UCSD-AML1 (cell line): ENCODE results near the gene HOXD3.
A peak's percentile ranks its signal among the peaks of the same experiment; 100 is the strongest.

Source experiments
- DNase-seq: peaks from one replicate; lab custom pipeline; 2025; ENCODE audit not compliant: unreplicated experiment; lab: John Stamatoyannopoulos, UW

The HOXD3 gene

DNA sequence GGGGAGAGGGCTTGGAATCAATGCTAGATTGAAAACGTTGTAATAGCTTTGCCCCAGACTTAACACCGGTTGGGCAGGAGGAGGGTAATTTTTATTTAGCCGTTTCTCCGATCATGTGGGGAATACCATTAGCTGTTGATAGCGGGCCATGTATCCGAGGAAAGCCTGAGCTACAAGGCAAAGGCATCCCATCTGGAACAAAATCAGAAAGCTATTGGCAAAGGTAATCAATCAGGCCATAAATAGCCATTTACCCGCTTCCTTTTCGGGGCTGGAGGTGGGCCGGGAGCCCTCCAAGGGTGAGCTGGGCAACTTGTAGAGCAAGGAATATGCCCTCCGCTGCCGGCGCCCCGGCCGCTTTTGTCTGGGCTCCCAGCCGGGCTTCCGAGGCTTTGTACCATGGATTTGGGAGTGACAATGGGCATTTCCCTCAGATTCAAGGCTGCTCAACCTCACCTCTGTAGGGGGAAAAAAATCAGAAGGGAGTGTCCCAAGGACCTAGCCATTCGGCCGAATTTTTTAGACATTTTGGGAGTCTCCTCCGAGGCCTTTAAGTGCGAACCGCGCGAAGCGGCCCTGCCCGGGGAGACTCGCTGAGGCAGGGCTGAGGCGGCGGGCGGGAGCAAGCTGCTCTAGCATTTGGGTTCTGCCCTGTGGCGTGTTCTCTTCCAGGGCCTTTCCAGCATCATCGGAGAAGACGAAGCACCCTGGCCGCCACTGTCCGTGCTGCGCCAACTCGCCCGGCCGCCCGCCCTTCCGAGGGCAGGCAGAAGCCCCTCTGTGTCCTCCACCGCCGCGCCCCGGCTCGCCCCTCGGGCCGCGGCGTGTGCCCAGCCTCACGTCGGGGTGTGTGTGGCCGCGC, 35.7 kb upstream of the HOXD3 start:
- DNase-seq: no peak

DNA sequence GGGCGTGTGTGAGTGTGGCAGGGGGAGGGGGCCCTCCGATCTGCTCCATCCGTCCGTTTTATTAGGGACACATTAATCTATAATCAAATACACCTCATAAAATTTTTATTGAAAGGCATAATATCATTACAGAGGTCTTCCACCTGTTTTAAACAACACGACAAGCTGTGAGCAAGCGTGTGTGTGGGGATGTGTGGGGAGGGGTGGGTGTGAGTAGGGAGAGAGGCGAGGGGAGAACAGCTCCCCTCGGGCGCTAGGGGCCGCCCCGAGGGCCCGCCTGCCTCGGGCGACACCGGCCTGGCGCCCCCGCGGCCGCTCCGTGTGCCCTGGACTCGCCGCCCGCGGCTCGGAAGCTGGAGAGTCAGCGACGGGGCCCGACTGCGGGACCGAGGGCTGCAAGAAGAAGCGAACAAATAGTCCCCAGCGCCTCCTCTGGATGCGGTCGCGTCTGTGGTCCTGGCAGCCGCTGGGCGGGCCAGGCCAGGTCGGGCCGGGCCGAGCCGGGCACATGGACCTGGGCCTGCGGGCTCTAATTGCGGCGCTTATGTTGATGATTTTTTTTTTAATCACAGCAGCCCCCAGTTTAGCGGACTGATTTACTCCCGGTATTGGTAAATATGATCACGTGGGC, 34.9 kb upstream of the HOXD3 start:
- no peak for DNase-seq

DNA sequence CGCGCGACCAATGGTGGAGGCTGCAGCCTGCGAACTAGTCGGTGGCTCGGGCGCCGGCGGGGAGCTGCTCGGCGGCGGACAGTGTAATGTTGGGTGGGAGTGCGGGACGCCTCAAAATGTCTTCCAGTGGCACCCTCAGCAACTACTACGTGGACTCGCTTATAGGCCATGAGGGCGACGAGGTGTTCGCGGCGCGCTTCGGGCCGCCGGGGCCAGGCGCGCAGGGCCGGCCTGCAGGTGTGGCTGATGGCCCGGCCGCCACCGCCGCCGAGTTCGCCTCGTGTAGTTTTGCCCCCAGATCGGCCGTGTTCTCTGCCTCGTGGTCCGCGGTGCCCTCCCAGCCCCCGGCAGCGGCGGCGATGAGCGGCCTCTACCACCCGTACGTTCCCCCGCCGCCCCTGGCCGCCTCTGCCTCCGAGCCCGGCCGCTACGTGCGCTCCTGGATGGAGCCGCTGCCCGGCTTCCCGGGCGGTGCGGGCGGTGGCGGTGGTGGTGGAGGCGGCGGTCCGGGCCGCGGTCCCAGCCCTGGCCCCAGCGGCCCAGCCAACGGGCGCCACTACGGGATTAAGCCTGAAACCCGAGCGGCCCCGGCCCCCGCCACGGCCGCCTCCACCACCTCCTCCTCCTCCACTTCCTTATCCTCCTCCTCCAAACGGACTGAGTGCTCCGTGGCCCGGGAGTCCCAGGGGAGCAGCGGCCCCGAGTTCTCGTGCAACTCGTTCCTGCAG, 34.3 kb upstream of the HOXD3 start, which contains the start of gene HOXD9:
HOXD9 (plus strand) TSS at position 37 of the 728 bp plus-strand sequence; CDS start at position 87, 50 bp downstream.
- DNase-seq: no peak

DNA sequence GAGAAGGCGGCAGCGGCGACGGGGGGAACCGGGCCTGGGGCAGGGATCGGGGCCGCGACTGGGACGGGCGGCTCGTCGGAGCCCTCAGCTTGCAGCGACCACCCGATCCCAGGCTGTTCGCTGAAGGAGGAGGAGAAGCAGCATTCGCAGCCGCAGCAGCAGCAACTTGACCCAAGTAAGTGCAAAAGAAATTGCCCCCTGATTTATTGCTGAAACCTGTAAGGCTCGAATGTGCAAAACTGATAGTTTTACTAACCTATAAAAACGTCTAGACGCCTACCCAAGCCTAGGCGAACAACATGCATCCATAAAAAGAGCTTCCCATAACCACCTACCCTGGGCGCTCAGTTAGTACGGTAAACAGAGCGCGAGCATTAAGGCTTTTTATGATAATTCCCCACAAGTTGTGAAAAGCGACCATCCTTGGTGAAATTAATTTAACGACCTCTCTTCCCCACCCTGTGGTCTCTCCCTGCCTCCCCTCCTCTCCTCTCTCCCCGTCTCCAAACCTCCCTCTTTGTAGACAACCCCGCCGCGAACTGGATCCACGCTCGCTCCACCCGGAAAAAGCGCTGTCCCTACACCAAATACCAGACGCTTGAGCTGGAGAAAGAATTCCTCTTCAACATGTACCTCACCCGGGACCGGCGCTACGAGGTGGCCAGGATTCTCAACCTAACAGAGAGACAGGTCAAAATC, 33.5 kb upstream of the HOXD3 start:
- no peak for DNase-seq

DNA sequence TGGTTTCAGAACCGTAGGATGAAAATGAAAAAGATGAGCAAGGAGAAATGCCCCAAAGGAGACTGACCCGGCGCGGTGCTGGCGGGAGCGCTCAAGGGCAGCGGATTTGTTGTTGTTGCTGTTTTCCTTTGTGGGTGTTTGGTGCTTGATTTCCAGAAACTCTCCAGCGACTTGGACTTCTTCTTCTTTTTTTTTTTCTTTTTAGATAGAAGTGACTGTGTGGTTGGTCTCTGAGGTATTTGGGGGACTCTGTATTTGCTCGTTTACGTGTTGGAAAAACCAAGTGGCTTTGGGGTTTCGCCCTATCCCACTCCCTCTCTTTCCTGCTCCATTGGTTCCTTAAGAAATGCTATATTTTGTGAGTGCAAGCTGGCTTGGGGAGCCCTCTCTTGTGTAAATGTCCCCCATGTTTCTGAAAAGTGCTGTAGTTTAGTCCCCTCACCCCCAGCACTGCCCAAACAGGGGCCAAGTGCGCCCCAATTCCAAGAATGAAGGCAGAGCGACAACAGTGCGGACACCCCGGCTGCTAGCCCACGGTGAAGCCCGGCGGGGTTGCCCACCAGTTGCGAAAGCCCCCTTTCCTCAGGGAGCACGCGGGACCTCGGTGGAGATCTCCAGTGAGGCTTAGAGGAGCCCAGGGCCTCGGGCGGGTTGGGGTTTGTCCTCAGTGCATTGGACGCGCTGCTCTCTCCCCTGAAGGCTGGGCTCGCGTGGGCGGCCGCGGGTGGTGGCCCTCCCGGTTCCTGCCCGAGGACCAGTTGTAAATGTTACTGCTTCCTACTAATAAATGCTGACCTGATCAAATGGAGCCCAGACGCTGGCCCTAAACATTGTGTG, 32.8 kb upstream of the HOXD3 start:
- DNase-seq: no peak

DNA sequence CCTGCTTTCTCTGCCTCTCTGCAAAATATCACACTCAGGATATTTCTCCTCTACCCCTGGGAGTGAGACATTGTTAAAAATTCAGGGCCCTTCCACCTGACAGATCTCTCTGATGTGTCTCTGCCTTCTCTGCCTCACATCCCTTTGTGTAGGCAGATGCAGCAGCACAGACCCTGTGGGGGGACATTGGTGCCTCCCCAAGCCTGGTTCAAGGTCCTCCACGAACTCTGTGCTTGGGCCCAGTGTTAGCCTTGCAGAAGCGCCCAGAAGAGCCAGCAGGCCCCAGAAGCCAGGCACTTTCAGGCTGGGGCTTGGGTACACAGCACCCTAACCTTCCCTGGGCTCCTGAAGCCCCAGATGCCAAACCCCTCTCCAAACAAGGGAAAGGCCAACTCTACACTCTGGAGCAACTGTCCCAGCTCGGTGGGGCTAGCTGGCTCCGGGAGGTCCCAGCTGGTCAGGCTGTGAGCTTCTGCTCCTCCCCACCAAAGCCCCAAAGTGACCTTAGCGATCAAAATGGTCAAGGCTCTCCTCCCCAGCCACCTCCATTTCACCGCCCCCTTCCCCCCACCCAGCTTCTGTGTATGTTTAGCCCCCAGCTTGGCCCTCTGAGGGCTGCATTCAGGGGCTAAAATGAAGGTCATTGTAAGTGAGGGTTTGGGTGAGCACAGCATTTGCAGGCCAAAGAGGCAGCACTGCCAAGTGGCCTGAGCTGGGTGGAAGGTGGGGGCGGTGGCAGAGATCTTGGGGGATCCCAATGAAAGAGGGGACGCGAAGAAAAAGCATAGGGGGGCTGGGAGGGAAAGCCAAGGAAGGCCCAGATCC, 31.9 kb upstream of the HOXD3 start:
- DNase-seq: no peak

DNA sequence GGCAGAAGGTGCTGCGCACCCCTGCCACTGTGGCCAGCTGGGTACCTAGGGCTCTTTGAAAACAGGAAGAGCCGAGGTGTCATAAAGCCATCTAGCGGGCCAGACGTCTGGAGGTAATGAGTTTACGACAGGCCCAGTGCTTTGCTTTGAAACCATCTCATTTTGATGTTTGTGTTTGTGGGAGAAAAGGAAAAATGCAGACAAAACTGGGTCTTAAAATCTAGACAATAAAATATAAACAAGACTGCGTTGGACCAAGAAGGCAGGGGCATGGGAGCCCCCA, 31.4 kb upstream of the HOXD3 start:
- DNase-seq: no peak

DNA sequence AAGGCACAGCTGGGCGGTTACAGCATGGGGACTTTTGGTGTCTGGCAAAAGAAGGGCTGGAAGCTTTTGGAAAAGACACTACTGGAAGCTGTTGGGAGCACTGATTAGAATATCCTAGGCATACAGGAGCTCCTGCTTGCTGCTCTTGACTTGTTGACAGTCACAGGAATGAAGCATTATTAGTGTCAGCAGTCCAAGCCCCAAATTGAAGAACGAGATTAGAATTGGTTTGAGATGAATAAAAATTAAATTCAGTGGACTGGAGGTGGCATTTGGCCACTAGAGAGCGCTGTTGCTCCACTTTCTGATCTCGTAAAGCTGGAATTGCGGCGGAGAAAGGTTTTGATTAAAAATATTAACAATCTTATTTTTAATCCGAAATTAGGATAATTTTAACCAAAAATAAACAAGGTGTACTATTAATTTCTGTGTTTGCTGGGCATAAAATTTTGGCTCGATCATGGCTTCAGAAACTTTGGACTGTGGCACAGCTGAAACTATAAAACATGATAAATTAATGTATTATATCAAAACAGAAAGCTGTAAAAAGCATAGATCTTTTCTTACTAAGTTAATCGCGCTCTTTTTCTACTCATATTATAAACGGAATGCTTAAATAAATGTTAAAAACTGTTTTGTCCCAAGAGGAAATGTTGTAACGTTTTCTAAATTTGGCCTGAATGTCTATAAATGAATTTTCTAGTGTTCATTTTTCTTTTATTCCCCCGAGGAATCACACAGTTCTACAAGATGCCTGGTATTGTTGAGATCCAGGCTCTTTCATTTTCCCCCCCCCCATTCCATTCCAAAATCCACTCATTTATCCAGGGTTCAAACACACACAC, 30.0 kb upstream of the HOXD3 start:
- peak; percentile 37 for DNase-seq

DNA sequence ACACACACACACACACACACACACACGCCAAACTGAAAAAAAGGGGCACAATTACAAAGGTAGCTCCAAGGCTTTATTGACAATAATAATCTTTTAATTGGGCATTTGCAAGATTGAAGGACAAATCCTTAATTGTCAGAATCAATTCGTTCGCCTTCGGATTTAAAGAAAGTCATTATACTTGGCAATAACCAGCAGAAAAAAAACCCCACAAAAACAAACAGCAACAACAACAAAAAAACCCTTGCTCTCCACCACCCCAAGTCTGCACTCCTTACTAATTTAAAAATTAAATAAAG, 29.4 kb upstream of the HOXD3 start:
- DNase-seq: no peak

DNA sequence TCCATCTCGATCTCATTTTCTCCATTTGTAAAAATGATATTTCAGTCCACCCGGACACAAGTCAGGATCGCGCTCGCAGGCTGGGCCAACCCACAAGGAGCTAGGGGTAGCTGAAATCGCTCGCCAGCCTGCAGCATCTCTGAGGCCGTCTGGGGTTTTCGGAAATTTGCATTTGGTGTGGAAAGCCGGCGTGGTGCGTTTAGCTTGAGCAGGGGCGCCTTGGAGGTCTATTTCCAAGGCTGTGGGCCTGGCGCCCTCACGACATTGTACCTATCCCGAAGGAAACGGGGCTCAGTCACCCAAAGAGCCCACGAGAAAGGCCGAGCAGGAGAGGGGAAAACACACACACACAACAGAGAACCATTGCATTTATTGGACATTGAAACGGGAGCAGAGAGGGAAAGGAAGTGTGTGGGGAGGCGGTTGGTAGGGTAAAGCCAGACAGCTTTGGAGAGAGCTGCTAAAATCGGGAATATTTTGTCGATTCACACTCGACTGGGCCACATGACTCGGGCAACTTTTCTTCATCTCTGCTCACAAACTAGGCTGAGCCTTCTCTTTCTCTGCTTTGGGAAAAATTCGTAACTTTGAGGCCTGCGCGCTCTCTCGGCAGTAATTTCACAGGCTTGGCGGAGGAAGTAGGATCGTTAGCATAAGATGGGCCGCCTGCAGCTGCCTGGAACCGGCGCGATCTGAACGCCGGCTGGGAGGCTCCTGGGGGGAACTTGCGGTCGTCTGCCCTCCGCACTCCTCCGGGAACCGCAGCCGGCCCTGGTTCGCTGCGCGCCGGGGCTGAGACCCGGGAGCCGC, 28.7 kb upstream of the HOXD3 start:
- DNase-seq: no peak

DNA sequence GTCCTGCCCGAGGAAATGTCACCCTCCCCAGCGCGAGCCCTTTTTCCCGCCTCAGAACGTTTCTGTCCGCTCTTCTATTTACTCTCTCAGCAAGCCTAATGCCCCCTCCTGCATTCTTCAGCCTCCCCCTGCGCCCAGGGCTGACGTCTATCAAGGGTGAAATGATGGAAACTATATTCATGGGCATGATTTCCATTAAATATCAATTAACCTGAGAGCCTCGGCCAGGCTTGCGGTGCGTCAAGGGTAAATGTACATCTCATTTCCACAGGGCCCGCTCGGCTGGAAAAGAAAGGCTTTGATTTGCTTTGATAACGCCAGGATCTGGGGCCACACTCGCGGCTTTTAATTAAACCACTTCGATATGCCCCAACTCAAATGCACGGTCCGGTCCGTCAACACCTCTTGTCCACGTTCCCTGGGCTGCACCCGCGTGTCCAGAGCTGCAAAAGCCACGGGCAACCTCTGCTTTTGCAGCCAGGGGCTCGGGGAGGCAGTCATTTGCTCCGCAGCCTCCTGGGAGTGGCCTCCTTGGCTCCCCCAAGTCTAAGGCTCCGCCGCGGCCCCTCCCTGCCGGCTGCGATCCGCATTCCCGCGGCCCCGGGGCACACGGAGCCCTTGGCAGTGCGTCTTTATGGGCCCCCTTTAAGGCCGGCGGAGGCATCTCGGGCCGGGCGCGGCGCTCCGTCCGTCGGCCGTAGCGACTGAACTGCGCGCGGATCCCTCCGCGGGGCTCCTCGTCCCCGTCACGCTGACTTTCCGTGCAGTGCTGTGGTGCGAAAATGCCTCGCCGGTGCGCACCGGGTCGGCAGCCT, 27.9 kb upstream of the HOXD3 start, which contains the start of gene HOXD8:
HOXD8 (plus strand) TSS at position 724 of the 815 bp plus-strand sequence. CDS start 662 bp downstream, outside the sequence.
- DNase-seq: no peak

DNA sequence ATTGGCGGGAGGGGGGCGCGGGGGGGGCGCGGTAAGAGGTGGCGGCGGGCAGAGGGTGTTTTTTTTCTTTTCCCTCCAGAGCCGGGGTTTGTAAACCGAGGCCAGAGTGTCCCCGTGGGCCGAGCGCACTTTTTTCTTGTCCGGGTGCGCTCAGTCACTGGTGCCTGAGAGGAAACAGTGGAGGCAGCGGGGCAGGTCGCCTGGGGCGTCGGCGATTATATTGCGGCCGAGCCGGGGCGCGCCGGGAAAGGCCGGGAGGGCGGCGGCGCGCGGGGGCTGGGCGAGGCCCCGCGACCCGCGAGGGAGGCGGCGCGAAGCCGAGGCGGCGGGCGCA, 27.3 kb upstream of the HOXD3 start:
- DNase-seq: no peak

DNA sequence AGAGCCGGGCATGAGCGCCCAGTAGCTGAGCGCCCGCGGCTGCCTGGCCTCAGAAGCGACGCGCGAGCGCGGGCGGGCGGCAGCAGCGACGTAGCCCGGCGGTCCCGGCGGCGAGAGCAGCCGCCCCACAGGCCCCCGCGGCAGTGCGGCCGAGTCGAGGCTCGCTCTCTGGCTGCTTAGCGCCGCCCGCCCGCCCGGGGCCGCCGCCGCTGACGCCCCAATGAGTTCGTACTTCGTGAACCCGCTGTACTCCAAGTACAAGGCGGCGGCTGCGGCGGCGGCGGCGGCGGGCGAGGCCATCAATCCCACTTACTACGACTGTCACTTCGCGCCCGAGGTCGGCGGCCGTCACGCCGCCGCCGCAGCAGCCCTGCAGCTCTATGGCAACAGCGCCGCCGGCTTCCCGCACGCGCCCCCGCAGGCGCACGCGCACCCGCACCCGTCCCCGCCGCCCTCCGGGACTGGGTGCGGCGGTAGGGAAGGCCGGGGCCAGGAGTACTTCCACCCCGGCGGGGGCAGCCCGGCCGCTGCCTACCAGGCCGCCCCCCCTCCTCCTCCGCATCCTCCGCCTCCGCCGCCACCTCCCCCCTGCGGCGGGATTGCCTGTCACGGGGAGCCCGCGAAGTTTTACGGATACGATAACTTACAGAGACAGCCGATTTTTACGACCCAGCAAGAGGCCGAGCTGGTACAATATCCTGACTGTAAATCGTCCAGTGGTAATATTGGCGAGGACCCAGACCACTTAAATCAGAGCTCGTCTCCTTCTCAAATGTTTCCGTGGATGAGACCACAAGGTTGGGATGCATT, 26.8 kb upstream of the HOXD3 start:
- no peak for DNase-seq

DNA sequence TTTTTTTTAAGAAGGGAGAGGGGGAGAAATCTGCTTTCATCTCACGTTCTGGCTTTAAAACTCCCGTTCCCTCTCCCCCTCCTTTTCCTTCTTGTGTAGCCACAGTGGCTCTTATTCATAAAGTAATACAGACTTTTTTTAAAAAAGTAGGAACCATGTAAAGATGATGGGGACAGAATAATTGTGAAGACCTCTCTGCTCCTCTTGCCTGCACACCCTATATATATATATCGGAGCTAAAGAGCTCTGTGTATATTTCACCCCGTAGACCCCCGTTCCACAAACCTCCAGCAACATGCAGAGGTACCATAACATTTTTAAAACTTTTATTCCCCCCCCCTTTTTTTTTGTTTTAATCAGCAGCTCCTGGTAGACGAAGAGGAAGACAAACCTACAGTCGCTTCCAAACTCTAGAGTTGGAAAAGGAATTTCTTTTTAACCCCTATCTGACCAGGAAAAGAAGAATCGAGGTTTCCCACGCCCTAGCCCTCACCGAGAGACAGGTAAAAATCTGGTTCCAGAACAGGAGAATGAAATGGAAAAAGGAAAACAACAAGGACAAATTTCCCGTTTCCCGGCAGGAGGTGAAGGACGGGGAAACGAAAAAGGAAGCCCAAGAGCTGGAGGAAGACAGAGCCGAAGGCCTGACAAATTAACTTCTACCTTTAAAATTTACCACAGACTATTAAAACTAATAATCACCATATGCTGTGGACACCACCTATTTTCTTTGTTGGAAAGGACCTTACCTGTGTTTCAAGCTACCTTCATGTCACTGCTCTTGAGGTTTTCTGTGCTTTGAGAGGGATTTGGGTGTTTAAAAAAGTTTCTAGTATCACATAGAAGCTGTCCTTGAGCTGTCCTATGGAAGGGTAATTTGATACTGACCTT, 25.9 kb upstream of the HOXD3 start:
- DNase-seq: no peak

DNA sequence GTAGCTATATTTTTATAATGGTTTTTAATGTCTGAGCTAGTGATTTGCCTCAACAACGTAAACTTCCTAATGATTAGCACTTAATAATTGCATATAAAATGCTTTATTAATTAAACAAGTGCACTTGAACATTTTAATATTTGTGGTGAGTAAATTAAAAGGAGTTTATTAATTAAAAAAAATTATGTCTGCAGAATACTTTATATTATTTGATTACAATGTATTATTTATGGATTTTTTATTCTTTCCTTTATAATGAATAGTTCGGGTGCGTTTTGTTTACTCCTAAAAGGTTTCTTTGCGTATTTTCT, 25.3 kb upstream of the HOXD3 start:
- no peak for DNase-seq
